C4-2B (cell line): Measurements from ENCODE around the gene SND1.

Source experiments
- H3K27ac ChIP-seq: fragments of 450-650 bp; 2 replicates; pipeline ENCODE4 v1.5.1; 2017
- ZFX ChIP-seq: fragments of 450-650 bp; IDR thresholded peaks from 2 replicates; pipeline ENCODE4 v1.6.1; 2017
- TF ChIP-seq, protein P1 (sequence below): fragments of 450-650 bp; conservative IDR thresholded peaks from 2 replicates; pipeline ENCODE4 v1.5.1; 2017; ENCODE audit warnings: mild to moderate bottlenecking

Gene SND1

DNA sequence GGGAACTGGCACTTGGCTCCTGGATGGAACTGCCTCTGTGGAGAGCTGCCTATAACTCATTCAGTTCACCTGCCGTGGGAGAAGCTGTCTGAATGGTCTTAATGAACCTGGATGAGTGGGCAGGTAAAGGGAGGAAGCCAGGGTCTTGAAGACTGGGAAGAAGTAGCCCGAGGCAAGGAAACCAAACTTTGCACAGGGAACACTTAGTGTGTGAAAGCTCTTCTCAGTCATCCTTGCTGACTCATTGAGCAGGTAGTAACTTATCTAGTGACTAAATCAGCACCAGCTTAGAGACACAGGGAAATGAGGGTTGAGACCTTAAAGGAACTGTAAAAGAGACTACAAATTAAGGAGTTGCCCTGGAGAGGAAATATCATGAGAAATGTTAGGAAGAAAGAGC, 369.4 kb downstream of the SND1 start:
- H3K27ac ChIP-seq = no peak overlapping the region
- TF ChIP-seq, protein P1, sequence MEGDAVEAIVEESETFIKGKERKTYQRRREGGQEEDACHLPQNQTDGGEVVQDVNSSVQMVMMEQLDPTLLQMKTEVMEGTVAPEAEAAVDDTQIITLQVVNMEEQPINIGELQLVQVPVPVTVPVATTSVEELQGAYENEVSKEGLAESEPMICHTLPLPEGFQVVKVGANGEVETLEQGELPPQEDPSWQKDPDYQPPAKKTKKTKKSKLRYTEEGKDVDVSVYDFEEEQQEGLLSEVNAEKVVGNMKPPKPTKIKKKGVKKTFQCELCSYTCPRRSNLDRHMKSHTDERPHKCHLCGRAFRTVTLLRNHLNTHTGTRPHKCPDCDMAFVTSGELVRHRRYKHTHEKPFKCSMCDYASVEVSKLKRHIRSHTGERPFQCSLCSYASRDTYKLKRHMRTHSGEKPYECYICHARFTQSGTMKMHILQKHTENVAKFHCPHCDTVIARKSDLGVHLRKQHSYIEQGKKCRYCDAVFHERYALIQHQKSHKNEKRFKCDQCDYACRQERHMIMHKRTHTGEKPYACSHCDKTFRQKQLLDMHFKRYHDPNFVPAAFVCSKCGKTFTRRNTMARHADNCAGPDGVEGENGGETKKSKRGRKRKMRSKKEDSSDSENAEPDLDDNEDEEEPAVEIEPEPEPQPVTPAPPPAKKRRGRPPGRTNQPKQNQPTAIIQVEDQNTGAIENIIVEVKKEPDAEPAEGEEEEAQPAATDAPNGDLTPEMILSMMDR = no peak
- no peak for TF ChIP-seq ZFX

GRCh38 chr7:128022631-128023532, 370.9 kb downstream of the SND1 start:
- H3K27ac ChIP-seq = no peak overlapping the region
- TF ChIP-seq ZFX = no peak
- TF ChIP-seq, protein P1 = no peak

DNA sequence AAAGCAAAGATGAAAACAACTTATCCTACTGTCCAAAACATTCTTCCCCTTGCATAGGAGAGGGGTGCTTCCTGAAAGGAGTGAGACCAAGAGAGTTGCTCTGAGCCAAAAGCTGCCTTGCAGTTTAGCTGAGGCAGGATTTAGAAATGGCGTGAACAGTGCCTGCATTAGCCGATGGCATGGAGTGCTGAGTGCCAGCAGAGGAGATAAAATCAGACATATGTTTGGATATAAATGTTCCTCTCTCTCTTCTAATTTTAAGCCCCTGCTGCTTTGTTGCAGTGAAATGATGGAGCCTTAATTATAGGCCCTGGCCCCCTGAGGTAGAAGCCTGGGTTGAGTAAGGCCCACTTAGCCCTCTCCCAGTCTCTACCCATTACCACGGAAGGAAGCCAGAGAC, 372.2 kb downstream of the SND1 start:
- H3K27ac ChIP-seq = no peak overlapping the region
- no peak for TF ChIP-seq ZFX
- TF ChIP-seq, protein P1 = no peak

- no peak overlapping the region for H3K27ac ChIP-seq
- no peak for TF ChIP-seq ZFX
- TF ChIP-seq, protein P1 = no peak
Measured at GRCh38 chr7:128025380-128025779, 373.4 kb downstream of the SND1 start.

DNA sequence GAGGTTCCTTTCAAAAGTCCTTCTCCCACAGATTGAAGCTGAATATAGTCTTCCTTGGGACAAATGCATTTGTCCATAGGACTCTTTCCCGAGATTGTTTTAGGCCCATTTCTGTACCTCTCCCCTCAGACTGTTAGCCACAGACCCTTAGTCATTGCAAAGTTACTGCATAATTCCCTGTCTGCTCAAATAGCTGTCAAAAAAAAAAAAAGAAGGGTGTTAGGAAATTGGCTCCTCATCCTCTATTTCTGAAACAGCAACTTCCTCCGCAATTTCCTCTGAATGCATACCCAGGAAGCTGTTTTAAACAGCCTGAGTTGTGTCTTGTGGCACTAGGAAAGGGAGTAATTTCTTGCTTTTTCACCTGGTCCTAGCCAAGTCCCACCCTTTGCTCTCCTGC, 373.8 kb downstream of the SND1 start:
- no peak overlapping the region for H3K27ac ChIP-seq
- TF ChIP-seq, protein P1 = no peak
- no peak for TF ChIP-seq ZFX

DNA sequence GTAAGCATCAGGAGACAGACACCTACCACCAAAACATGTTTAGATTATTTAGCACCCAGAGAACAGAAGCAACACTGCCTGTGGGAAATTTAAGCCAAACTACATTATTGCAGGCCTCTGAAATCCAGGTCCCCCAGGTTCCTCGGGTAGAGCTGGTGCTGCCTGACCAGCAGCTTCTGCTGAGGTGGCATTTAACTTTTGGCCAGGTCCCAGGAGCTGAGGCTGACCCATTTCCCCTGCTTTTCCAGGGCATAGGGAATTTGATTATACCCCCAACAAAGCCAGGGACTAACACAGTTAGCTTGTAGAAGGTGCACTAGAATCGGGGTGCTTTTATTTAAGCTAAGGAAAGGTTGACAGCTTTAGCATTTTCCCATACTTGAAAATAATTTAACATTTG, 374.6 kb downstream of the SND1 start:
- no peak overlapping the region for H3K27ac ChIP-seq
- TF ChIP-seq, protein P1 = no peak
- no peak for TF ChIP-seq ZFX

- H3K27ac ChIP-seq = no peak overlapping the region
- TF ChIP-seq, protein P1 = no peak
- no peak for TF ChIP-seq ZFX
Measured at GRCh38 chr7:128027485-128027980, 375.5 kb downstream of the SND1 start.
